Mucosa of descending colon (tissue), 3 donors: Measurements from ENCODE around the gene CHRNA5. TPM values are rescaled to one million over a fixed set of nuclear protein-coding genes. Genes with fewer than 3 reads are reported as not detected.

Source experiments
- ATAC-seq: fragments of 200-7000 bp; cut with Tn5 transposase; one replicate; pipeline ENCODE4 v1.9.1; 2020; ENCODE audit warnings: mild to moderate bottlenecking, moderate library complexity
- DNase-seq, 3 donors: peaks; one replicate each; pipeline ENCODE4 v3.0.0-alpha.2; 2020
- H3K36me3 ChIP-seq: fragments of 200-600 bp; one replicate; pipeline ENCODE4 v1.8.0; 2021; ENCODE audit warnings: low read depth, mild to moderate bottlenecking
- H3K4me1 ChIP-seq: fragments of 200-600 bp; one replicate; pipeline ENCODE4 v1.8.0; 2021; ENCODE audit warnings: low read depth, mild to moderate bottlenecking
- H3K4me3 ChIP-seq: fragments of 200-600 bp; one replicate; pipeline ENCODE4 v1.8.0; 2021; ENCODE audit warnings: mild to moderate bottlenecking
- H3K9me3 ChIP-seq: fragments of 200-600 bp; one replicate; pipeline ENCODE4 v1.8.0; 2021; ENCODE audit warnings: mild to moderate bottlenecking
- CTCF ChIP-seq: fragments of 200-600 bp; IDR thresholded peaks from one replicate; pipeline ENCODE4 v1.8.0; 2022; ENCODE audit warnings: antibody characterized with exemption, mild to moderate bottlenecking
- intact Hi-C, 2 donors: fragments of 100-400 bp; cut with DNase I in 1 of 2; cut with micrococcal nuclease in 1 of 2; formaldehyde crosslinking; loops; one replicate each; pipeline versions ENCODE4 v1.11.0 to v1.11.1; 2022; cut with DNase I, micrococcal nuclease
- total RNA-seq, 3 donors: library from RNA; stranded (reverse); fragmentation: NEBNext Ultra II Directional in 2 of 3; extraction: Animal tissue kit (Norgen Biotek cat#: 25700) in 2 of 3; gene quantifications; one replicate each; pipeline versions ENCODE4 v1.2.1 to v1.2.4, GENCODE V29; 2021 to 2023
- donor health status: DM: no; HTN: no; CAD: no; lungs with moderate emphysema.
- donor health status: DM: no; HTN: no; CAD: no.
- donor health status: DM: no; HTN: yes; CAD: no.

CHRNA5 gene
- total RNA-seq, 3 donors from 2014 or later: 2.5 to 4.0 (median 3.1) TPM

- DNase-seq: no peak
- Histone ChIP-seq H3K36me3 (no peaks in the 10 kb centered on the region), H3K4me1 (no peaks in the 10 kb centered on the region), H3K4me3 (no peak overlapping the region), H3K9me3 (no peaks in the 10 kb centered on the region)
- no peak for ATAC-seq
- intact Hi-C loops: no loop called here
- no peak for TF ChIP-seq CTCF
These were observed 62.9 kb downstream of the CHRNA5 start for GRCh38 chr15:78628227-78628626.

- no peaks in the 10 kb centered on the region for H3K4me1 ChIP-seq
- ATAC-seq (no peak), DNase-seq (no peak)
- no peak overlapping the region for H3K4me3 ChIP-seq
- no peak for TF ChIP-seq CTCF
- no peaks in the 10 kb centered on the region for H3K9me3 ChIP-seq
- intact Hi-C loops: no loop called here
- H3K36me3 ChIP-seq: no peaks in the 10 kb centered on the region
These were observed 63.9 kb downstream of the CHRNA5 start for GRCh38 chr15:78629031-78629715.

DNA sequence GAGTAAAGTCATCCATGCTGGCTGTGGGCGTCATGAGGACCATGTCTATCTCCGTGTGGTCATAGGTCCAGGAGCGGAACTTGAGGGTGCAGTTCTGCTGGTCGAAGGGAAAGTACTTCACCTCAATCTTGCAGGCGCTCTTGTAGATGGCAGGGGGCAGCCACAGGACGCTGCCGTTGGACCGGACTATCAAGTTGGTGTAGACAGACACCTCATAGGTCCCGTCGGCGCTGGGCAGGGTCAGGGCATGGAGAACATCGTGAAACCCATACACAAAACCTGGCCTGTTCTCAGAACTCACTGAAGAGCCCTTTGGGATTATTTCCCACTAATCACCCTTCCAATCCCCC, 64.4 kb downstream of the CHRNA5 start:
- intact Hi-C loops: no loop called here

DNA sequence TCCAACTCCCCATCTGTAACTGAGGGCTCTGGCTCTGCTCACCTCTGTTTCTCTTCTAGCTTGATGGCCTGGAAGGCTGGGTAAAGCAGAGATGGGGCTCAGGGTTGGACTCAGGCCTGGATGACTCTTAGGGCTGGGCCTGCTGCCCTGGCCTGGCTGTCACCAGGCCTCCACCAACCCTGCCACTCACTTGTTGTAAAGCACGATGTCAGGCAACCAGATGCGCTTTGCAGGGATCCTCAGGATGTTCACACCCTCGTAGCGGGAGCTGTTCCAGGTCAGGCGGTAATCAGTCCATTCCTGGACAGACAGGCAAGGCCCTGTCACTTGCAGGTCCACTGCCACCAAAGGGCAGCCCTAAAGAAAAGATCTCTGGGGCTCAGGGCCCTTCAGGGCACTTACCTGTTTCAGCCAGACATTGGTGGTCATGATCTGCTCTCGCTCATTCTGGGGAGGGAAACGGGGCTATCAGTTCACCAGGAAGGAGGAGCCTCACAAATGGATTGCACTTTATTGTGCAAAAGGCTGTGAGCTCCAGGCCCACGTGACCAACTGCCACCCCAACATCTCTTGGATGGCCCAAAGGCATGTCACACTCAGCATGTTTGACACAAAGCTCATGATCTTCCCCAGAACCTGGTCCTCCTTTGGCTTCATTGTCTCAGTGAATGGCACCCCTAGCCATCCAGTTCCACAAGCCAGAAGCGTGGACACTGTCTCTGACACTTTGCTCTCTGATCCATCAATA, 65.7 kb downstream of the CHRNA5 start:
- ATAC-seq: no peak
- H3K4me1 ChIP-seq: no peaks in the 10 kb centered on the region
- no peak for DNase-seq

More for the DNA sequence above, 64.4 kb downstream of the CHRNA5 start:
- Histone ChIP-seq H3K4me1 (no peaks in the 10 kb centered on the region), H3K4me3 (no peak overlapping the region), H3K9me3 (no peaks in the 10 kb centered on the region), H3K36me3 (no peaks in the 10 kb centered on the region)
- ATAC-seq (no peak), DNase-seq (no peak)
- no peak for TF ChIP-seq CTCF

DNA sequence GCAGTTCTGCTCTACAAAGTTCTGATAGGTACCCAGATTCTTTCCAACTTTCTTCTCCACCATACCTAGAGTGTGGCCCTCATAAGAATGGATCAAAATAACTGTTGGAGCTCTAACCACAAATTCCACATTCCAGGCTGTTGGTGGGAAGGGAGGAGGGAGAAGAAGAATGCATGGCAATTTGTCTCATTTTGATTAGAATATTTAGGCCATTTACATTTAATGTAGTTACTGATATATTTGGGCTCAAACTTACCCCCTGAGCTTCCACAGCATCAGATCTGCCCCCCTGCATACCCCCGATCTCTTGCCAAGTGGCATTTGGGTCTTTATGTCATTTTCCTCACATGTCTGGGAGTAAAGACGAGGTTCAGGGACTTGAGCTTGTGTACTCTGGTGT, 68.0 kb downstream of the CHRNA5 start:
- no peak for DNase-seq
- H3K9me3 ChIP-seq: no peaks in the 10 kb centered on the region
- no peak overlapping the region for H3K4me3 ChIP-seq
- no peak for TF ChIP-seq CTCF
- no peak for ATAC-seq
- intact Hi-C loops: no loop called here
- H3K4me1 ChIP-seq: no peaks in the 10 kb centered on the region
- H3K36me3 ChIP-seq: no peaks in the 10 kb centered on the region

More for the DNA sequence above, 65.7 kb downstream of the CHRNA5 start:
- Histone ChIP-seq H3K4me3 (no peak overlapping the region), H3K36me3 (no peaks in the 10 kb centered on the region), H3K9me3 (no peaks in the 10 kb centered on the region)
- intact Hi-C loops: no loop called here
- TF ChIP-seq CTCF: no peak
